ENCODE data around the gene SEC14L5.
"Not testable (repeated sequence)": the region's sequence is repeated elsewhere in the genome, so short reads cannot be mapped to it uniquely, and the experiment has no call there.

SEC14L5 gene

DNA sequence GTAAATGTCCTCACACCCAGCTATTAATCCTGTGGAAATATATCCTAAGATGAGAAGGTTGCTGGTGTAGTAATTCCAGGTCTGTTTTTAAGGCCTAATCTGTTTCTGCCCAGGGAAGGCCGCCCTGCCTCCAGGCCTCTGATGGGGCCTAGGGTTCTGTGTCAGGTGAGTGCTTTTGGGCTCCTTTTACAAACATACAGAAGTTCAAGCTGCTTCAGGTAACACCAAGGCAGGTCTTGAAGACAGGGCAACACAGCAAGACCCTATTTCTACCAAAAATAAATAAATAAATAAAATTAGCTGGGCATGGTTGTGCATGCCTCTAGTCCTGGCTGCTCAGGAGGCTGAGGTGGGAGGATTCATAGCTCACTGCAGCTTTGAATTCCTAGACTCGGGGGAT lies 30.5 kb upstream of the SEC14L5 start:
- no peak overlapping the region for H3K4me3 ChIP-seq (ENCODE audit: low read depth, low read length)
- DNase-seq (ENCODE audit: low read depth), result no peak

DNA sequence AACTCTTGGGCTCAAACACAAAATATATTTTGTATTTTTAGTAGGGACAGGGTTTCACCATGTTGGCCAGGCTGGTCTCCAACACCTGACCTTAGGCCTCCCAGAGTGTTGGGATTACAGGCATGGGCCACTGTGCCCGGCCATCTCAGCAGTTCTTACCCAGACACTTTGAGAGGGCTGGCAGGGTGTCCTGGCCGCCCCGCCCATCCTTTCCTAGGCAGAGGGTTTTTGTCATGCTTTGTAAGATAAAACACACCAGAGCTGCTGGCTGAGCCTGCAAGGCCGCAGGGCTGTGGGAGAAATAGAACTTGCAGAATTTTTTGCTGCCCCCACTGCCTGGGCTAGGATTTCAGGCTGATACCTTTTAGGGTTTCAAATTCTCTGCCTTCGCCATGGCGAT lies 29.9 kb upstream of the SEC14L5 start:
- DNase-seq (ENCODE audit: low read depth), result no peak
- no peak overlapping the region for H3K4me3 ChIP-seq (ENCODE audit: low read depth, low read length)

DNA sequence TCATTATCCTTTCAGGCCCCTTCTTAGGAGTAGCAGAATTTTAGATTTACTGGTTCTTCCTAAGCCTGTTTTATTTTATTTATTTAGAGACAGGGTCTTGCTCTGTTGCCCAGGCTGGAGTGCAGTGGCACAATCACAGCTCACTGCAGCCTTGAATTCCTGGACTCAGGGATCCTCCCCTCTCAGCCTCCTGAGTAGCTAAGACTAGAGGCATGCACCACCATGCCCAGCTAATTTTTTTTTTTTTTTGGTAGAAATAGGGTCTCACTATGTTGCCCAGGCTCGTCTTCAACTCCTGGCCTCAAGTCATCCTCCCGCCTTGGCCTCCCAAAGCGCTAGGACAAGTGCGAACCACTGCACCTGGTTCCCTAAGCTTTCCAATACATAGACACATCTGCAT lies 28.5 kb upstream of the SEC14L5 start:
- not testable (repeated sequence) for DNase-seq (ENCODE audit: low read depth); H3K4me3 ChIP-seq (ENCODE audit: low read depth, low read length)

DNA sequence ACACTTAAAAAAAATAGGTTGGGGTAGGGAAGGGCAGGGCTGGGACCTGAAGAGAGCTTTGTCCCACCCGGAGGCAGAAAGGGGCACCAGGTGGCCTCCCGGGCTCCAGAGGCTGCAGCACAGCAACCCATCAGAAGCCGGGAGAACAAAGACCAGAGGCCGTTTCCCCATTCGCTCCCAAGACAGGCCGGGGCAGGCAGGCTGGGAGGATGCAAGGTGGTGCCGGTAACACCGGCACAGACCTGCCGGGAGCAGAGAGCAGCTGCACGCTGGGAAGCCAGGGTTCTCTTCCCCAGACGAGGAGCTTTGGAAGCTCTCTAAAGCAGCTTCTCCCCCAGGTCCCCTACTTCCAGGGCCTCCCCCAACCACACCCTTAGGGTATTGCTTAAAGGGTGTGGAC lies 26.7 kb upstream of the SEC14L5 start:
- DNase-seq (ENCODE audit: low read depth), result no peak
- no peak overlapping the region for H3K4me3 ChIP-seq (ENCODE audit: low read depth, low read length)

- no peak overlapping the region for H3K4me3 ChIP-seq (ENCODE audit: low read depth, low read length)
- DNase-seq (ENCODE audit: low read depth), result no peak
Measured at GRCh38 chr16:4933433-4933832, 24.7 kb upstream of the SEC14L5 start.

- DNase-seq (ENCODE audit: low read depth), result no peak
Measured at GRCh38 chr16:4933871-4934395, 24.2 kb upstream of the SEC14L5 start.

DNA sequence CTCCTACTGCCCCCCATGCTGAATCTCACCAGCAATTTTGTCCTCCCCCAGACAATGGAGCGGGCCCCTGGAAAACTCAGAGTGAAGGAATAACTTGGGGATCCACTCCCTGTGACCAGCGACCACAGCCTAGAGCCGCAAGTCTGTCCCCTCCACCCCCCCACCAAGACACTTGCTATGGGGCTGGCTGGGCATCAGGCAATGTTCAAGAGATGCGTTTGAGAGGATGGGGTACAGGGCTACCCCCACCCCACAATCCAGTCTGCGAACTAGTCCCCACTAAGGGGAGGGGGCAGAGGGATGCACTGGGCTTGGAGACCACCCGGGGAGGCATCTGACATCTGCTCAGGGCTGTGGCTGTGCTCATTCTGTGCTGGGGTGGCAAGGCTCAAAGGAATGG lies 23.5 kb upstream of the SEC14L5 start:
- no peak for DNase-seq (ENCODE audit: low read depth)
- H3K4me3 ChIP-seq (ENCODE audit: low read depth, low read length), result no peak overlapping the region

More at GRCh38 chr16:4933871-4934395, 24.2 kb upstream of the SEC14L5 start:
- no peak overlapping the region for H3K4me3 ChIP-seq (ENCODE audit: low read depth, low read length)

GRCh38 chr16:4935241-4935855 lies 22.8 kb upstream of the SEC14L5 start:
- peak; percentile 45 for DNase-seq (ENCODE audit: low read depth)

DNA sequence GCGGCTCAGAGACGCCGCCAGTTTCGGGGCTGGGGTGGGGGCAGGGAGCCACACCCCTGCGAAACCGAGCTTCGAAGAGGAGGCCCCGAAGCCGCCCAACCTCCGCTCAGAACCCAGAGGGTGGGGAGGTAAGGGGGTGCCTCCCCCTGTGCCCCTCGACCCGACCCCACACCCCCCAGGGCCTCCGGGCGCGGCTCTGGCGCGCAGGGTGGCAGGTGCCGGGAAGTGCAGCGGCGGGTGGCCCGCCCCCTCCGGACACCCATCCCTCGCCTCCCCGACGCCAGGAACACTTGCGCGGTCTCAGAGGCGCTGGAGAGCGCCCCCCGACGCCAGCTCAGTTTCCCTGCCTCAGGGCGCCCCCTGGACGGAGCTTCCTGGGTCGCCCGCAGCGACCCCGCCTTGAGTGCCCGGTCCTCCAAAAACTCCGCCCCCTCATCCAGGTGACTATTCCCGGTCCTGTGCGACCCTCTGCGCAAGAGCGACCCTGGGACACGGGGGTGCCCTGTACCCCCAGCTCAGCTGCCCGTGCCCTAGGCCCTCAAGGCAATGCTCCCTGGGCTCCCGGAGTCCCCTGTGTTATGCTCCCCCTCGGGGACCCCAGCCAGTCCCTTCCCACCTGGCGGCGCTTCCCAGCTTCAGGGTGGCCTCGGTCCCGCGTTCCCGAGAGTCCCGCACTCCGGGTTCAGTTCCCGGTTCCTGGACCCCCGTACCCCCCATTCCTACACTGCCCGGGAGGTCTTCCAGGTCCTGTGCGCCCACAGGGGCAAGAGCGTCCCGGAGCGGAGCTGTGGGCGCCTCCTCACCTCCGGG lies 21.7 kb upstream of the SEC14L5 start:
- DNase-seq (ENCODE audit: low read depth), result no peak
- peak overlapping the region; percentile 46 for H3K4me3 ChIP-seq (ENCODE audit: low read depth, low read length)

More at GRCh38 chr16:4935241-4935855, 22.8 kb upstream of the SEC14L5 start:
- no peak overlapping the region for H3K4me3 ChIP-seq (ENCODE audit: low read depth, low read length)

DNA sequence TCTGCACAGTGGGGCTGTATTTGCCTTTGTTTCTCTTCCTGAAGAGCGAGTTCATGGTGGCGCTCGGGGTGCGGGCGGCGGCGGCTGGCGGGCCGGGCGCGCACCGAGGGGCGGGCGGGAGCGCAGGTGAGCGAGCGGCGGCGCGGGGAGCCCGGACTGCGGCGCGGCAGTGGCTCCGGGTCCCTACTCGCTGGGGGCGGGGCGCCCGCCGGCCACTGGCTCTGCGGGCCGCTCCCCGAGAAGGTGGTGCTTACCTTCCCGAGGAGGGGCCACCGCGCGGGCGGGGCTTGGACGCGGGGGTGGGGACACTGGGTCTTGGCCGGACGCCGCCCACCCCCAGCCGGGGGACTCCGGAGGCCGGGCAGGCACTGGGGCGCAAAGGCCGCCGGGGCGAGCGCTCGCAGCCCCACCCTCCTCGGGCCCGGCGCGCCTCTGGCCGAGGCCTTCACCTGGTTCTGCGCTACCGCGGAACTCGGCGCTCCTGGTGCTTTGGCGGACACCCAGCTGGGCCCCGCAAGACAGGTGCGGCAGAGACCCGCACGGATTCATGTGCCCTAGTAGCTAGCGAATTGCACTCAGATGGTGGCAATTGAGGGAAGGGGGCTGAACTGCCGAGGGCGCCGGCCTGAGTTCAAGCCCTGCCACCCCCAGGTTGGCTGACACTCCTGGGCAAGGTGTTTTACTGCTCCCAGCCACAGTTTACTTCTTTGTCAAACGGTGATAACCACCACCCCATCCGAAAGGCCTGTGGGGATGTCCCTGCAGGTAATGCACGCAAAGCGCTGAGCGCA lies 20.9 kb upstream of the SEC14L5 start, which contains the start of gene PPL:
PPL (minus strand) TSS at position 158 of the 791 bp plus-strand sequence; CDS start at position 55, 103 bp downstream.
- H3K4me3 ChIP-seq (ENCODE audit: low read depth, low read length), result peak within 1 kb of the TSS; percentile 46
- DNase-seq (ENCODE audit: low read depth), result no peak

GRCh38 chr16:4937782-4938682 lies 20.1 kb upstream of the SEC14L5 start:
- no peak for DNase-seq (ENCODE audit: low read depth)
- no peak overlapping the region for H3K4me3 ChIP-seq (ENCODE audit: low read depth, low read length)

DNA sequence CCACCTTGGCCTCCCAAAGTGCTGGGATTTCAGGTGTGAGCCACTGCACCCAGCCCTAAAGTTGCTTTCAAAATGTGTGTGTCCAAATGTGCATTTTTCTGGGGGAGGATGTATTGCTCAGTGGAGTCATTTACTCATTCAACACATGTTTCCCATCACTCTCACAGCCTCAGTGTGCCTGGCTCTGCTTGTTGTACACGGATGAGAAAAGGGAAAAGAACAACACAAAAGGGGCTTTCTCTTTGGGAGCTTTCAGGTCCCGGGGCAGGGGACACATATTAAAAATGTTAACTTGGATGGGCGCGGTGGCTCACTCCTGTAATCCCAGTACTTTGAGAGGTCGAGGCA lies 19.5 kb upstream of the SEC14L5 start:
- no peak for DNase-seq (ENCODE audit: low read depth)
- H3K4me3 ChIP-seq (ENCODE audit: low read depth, low read length), result no peak overlapping the region

DNA sequence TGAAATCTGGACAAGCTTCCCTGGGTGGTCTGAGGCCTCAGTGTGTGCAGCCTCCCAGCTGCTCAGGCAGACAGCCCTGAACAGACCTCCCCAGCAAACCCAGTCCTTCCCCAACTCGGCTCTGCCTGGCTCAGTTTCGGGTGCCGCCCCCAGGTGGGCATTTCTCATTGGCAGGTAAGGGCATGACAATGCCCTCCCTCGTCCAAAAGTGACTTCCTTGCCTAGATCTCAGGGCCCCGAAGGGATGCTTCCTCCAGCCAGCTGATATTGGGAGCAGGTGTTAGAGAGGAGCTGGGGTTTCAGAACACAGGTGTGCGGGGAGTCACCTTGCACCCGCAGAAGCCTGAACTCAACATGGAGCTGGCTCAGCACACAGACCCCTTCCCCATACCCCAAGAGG lies 17.4 kb upstream of the SEC14L5 start:
- H3K4me3 ChIP-seq (ENCODE audit: low read depth, low read length), result no peak overlapping the region
- no peak for DNase-seq (ENCODE audit: low read depth)

DNA sequence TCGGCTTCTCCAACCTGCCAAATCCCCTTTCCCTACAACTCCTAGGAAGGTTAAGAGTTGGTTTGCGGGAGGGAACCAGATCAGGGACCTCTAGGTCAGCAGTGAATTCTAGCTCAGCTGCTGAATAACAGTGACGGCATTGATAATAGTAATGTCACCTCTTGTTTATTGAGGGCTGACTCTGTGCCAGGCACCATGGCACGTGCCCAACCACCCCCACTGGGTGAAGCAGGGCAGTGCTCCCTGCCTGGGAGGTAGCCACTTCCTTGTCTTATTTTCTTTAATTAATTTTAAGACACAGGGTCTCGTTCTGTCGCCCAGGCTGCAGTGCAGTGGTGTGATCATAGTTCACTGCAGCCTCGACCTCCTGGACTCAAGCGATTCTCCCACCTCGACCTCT lies 15.6 kb upstream of the SEC14L5 start:
- no peak overlapping the region for H3K4me3 ChIP-seq (ENCODE audit: low read depth, low read length)

GRCh38 chr16:4944333-4945281 lies 13.5 kb upstream of the SEC14L5 start:
- peak; percentile 98 for DNase-seq (ENCODE audit: low read depth)
- H3K4me3 ChIP-seq (ENCODE audit: low read depth, low read length), result no peak overlapping the region

More for the DNA sequence above, 15.6 kb upstream of the SEC14L5 start:
- DNase-seq (ENCODE audit: low read depth), result no peak

DNA sequence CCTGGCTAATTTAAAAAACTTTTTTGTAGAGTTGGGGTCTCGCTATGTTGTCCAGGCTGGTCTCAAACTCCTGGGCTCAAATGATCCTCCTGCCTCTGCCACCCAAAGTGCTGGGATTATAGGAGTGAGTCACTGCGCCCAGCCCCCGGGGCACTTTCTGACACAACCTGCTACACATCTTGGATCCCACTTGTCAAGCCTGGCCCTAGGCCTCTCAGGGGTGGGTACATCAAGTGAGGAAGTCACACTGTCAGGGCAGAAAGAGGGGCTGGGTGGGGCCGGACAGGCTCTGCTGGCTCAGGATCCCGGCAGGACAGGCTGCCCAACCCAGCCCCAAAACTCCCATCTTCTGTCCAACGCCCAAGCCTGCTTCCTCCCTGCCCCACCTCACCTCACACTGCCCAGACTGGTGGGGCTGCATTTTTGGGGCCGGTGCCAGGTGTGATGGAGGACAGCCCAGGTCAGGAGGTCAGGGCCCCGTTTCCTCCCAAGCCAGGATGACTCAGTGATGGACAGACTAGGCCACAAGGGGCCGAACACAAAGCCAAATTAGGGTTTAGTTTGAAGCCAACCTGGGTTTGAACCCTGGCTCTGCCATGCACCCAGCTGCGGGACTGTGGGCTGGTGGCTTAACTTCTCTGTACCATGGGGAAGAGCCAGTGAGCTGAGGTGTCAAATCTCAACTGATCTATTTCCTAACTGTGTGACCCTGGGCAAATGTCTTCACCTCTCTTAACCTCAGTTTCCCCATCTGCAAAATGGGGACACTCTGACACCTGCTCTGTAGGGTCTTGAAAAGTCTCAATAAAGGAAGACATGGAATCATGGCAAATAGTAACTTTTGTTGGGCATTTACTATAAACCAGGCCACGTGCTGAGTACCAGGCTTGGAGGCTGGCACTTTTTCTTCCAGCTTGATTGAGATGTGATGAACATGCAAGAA lies 12.3 kb upstream of the SEC14L5 start:
- DNase-seq (ENCODE audit: low read depth), result no peak
- no peak overlapping the region for H3K4me3 ChIP-seq (ENCODE audit: low read depth, low read length)

DNA sequence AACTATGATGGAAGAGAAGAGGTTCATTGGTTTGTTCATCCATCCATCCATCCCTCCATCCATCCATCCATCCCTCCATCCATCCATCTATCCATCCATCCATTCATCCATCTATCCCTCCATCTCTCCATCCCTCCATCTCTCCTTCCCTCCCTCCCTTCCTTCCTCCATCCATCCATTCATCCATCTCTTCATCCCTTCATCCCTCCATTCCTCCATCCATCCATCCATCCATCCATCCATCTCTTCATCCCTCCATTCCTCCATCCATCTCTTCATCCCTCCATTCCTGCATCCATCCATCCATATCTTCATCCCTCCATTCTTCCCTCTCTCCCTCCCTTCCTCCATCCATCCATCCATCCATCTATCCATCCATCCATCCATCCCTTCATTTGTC lies 11.2 kb upstream of the SEC14L5 start:
- no peak overlapping the region for H3K4me3 ChIP-seq (ENCODE audit: low read depth, low read length)
- DNase-seq (ENCODE audit: low read depth), result no peak
